GM21576 (cell line): ENCODE data around the gene DCXR.
A peak's percentile ranks its signal among the peaks of the same experiment; 100 is the strongest.

Experiments used
- ATAC-seq: cut with Tn5 transposase; IDR thresholded peaks from one replicate; pipeline ENCODE4 v1.9.1; 2021; ENCODE audit warnings: mild to moderate bottlenecking, moderate library complexity; ENCODE audit not compliant: unreplicated experiment

DCXR gene

DNA sequence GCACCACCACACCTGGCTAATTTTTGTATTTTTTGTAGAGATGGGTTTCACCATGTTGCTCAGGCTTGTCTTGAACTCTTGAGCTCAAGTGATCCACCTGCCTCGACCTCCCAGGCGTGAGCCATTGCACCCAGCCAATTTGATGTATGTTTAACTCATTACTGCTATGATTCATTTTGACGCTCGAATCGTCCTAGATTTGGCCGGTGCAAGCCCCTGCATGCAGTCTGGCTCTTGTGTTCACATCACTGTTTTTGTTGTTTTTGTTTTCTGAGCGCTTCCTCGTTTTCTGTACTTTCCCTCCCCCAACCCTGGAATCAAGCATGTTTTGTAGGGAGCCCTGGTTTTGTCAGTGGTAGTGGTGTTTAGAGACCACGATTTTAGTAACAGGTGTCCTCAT is 35.9 kb upstream of the DCXR start:
- no peak for ATAC-seq

- no peak for ATAC-seq
Measured at GRCh38 chr17:82072827-82073226, 35.3 kb upstream of the DCXR start.

GRCh38 chr17:82070611-82071010 is 33.1 kb upstream of the DCXR start:
- no peak for ATAC-seq

- ATAC-seq: peak; percentile 61
Measured at GRCh38 chr17:82065638-82066303, 28.3 kb upstream of the DCXR start, which contains the start of gene DUS1L. DUS1L (minus strand) TSS chr17:82065804; CDS start chr17:82065059, 745 bp downstream.

- ATAC-seq: no peak
Measured at GRCh38 chr17:82065193-82065637, 27.7 kb upstream of the DCXR start.

GRCh38 chr17:82064433-82065192 is 27.1 kb upstream of the DCXR start:
- no peak for ATAC-seq

GRCh38 chr17:82063424-82064415 is 26.2 kb upstream of the DCXR start:
- ATAC-seq: no peak

GRCh38 chr17:82062984-82063368 is 25.5 kb upstream of the DCXR start:
- ATAC-seq: no peak

- ATAC-seq: no peak
Measured at GRCh38 chr17:82062076-82062983, 24.8 kb upstream of the DCXR start.

- ATAC-seq: no peak
Measured at GRCh38 chr17:82061047-82061925, 23.8 kb upstream of the DCXR start.

DNA sequence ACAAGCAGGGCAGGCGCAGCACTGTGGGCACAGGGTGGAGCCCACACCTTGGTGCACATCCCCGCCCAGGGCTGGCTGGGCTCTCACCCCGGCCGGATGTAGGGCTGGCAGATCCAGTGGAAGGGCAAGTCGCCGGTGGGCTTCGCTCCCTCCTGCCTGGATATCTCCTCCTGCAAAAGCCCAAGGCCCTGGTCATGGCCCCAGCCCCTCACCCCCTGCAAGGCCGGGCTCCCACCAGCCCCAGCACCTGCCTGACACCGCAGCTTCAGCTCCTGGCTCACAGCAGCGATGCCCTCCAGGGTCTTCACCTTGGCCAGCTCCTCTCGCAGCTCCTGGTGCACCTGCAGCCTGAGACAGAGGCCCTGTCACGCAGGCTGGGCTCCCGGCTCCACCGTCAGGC is 23.1 kb upstream of the DCXR start:
- ATAC-seq: no peak

DNA sequence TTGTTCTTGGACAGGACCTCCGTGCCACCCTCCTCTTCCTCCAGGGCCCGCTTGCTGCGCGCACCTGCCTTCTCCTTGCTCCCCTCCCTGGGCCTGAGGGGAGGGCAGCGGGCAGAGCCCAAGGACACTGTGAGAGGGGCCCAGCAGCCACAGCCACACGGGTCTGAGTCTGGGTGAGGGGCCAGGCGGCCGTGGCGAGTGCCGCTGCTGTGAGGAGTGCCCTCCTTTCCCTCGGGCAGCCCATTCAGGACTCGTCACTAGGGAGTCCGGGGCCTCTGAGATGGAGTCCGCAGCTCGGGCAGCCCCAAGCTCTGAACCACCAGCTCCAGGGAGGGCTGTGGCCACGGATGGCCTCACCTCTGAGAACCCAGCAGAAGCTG is 22.5 kb upstream of the DCXR start:
- ATAC-seq: no peak

DNA sequence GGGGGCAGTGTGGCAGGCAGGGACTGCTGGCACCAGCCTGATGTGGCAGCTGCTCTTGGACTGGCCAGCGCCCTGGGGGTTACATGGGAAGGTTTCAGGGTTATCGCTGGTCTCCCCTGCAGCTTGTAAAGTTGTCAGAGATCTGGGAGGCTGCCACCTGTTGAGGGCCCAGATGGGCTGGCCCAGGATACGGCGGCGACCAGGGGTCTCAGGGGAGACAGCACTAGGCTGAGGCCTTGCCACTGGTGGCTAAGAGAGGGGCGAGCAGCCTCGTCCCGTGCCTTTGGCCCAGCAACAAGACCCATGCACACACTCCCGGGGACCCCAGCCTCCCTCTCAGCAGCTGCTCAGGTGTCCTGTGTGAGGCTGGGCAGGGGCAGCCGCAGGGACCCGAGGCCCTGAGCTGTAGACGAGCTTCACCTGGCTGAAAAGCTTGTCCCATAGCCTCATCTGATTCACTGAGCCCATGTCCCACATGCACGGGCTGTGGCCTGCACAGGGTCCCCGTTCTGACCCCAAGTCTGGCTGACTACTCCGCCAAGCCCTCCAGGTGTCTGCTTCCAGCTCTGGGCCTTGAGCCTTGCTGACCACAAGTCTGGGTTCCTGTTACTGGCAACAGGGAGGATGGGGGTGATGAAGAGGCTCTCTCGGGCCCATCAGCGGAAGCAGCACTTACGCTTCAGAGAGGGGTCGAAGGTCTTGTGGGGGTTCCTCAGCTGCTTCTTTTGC is 21.9 kb upstream of the DCXR start:
- ATAC-seq: no peak

DNA sequence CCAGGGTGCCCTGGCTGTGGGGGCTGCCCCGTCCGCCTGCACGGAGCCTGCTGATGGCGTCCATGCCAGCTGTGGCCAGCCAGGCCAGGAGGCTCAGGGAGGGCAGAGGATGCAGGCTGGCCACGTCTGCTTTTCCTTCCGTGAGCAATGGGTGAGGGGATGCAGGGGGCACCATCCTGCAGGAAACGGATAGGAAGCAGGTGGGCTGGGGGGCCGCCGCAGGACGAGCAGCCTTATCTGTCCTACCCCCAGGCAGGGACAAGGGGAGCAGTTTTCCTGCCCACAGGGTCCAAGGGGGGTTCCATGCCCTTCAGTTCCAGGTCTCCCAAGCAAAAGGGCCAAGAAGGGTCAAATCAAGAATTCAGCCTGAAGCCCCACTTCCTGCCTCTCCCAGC is 21.4 kb upstream of the DCXR start:
- ATAC-seq: no peak

DNA sequence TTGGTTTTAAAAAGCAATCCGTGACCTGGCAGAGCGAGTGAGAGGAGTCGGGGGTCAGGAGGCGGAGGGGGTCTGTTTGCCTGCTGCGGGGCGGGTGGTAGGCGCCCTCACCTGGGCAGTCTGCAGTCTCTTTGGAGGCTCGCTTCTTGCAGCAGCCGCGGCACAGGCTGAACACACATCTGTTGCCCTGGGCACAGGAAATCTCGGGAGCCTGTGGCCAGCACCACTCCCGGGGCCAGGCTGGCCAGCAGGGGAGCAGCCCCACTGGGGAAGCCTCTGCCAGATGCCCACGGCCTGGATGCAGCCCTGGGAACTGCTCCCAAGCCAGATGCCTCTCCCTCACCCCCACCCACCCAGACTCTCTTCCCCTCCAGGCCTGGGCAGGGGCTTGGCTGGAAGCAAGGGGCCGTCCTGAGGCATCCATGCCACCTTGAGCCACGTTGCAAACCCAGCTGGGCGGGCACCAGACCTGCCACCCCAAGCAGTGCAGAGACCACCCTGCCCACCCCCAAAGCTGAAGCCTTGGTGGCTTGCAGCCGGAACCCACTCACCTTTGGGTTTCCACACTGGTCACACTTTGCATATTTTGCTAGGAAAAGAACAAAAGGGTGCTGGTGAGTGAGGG is 20.8 kb upstream of the DCXR start:
- ATAC-seq: no peak

DNA sequence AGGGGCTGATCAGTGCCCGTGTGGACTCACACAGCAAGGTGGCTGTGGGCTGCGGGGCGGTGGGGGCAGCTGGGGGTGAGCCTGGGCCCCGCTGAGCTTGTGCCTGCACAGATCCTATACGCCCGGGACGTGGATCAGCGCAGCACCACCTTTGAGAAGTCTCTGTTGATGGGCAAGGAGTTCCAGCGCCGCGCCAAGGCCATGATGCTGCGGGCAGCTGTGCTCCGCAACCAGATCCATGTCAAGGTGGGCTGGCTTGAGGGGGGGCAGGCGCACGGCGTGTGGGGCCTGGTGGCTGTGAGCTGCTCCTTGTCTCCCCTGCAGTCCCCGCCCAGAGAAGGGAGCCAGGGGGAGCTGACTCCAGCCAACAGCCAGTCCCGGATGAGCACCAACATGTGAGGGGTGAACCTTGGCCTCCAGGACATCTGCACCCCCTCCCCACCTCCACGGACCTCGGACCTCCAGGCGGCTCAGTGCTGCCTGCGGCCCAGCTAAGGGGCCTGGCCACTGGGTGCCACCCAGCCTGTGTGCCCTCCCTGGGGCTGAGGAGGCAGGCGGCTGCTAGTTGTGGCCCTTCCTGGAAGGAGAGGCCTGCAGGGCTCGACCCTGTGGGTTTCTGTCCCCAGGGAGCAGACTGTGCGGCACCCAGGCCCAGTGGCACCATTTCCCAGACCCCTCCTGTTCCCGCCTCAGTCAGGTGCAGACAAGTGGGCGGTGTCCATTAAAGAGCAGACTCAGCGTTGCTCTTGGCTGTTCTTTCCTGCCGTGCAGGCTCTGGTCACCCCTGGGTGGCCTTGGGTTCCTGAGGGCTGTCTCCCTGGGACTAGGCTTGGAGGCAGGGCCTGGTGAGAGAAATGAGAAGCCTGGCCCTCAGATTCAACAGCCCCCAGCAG is 19.5 kb upstream of the DCXR start:
- ATAC-seq: no peak
